HG03521 (cell line): Measurements from ENCODE around the gene SMYD1.

Experiments used
- ATAC-seq: cut with Tn5 transposase; IDR thresholded peaks from one replicate; pipeline ENCODE4 v1.9.1; 2021; ENCODE audit warnings: mild to moderate bottlenecking, moderate library complexity; ENCODE audit not compliant: unreplicated experiment

SMYD1 gene

GRCh38 chr2:88086401-88086800 is 18.8 kb downstream of the SMYD1 start:
- ATAC-seq = no peak

- ATAC-seq = no peak
These were observed 19.4 kb downstream of the SMYD1 start for GRCh38 chr2:88087073-88087472.

DNA sequence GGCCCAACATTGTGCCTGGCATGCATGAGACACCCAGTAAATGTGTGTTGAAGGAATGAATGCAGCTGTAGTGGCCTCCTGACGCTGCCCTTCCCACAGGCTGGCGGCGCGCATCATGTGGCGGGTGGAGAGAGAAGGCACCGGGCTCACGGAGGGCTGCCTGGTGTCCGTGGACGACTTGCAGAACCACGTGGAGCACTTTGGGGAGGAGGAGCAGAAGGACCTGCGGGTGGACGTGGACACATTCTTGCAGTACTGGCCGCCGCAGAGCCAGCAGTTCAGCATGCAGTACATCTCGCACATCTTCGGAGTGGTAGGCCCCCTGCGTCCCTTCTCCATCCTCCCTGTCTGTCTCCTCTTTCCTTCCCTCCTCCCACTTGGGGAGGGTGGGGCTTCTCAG is 20.1 kb downstream of the SMYD1 start:
- no peak for ATAC-seq

DNA sequence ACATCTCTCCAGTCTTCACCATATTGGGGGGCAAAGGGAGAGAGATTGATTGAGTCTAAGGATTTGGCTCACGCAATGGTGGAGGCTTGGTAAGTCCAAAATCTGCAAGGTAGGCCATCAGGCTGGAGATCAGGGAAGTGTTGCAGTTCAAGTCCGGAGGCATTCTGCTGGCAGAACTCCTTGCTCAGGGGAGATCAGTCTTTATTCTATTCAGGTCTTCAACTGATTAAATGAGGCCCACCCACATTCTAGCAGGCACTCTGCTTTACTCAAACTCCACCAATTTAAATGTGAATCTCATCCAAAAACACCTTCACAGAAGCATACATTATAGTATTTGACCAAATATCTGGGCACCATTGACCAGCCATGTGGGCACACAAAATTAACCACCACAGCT is 21.4 kb downstream of the SMYD1 start:
- no peak for ATAC-seq

GRCh38 chr2:88090446-88091283 is 23.0 kb downstream of the SMYD1 start:
- no peak for ATAC-seq

- no peak for ATAC-seq
These were observed 24.3 kb downstream of the SMYD1 start for GRCh38 chr2:88091943-88092342.

DNA sequence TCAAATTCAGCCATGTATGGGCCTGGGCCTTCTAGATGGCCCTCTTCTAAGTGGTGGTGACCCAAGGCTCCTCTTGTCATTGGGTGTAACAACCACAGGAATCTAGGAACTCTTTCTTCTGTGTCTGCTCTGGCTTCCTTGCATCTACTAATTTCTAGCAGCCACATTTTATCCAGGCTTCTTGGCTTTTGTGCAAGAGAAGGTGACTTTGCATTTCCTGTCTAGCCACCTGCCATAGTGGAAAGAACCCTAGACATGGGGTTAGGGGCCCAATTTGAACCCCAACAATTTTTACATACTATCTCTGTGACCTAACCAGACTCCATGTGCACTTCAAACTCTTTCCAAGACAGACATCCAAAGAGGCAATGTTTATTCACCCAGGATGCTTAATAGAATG is 25.1 kb downstream of the SMYD1 start:
- no peak for ATAC-seq

- no peak for ATAC-seq
These were observed 27.4 kb downstream of the SMYD1 start for GRCh38 chr2:88095022-88095421.

DNA sequence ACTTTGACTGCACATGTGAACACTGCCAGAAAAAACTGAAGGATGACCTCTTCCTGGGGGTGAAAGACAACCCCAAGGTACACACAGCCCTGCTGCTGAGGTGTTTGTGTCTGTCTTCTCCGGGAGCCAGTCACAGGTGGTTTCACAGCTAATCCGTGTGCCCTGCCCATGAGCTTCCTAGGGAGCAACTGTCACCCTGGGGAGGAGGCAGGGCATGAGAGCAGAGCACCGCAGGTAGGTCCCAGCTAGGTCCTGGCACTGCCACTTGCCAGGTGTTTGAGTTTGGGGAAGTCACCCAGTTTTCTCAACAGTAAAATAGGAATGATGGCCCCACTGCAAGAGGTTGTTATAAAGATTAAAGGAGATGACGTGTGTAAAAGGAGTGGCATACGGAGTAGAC is 29.1 kb downstream of the SMYD1 start:
- ATAC-seq = no peak

DNA sequence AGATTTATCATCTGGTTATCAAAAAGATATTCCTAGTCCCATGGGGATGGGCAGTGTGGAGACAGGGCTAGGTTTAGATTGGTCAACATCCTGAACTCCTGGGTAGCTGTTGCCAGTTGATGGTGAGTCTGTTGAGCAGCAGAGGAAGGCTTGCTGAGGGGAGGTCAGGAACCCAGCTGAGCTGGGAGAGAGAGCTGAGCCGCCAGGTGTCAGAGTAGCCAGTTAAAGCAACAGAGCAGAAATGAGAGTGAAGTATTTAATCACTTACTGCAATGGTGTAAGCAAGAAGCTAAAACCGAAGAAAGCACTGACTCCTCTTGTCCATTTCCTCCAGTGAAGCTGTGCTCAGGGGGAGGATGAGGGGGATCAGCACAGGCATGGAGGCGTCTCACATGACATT is 29.6 kb downstream of the SMYD1 start:
- ATAC-seq = no peak

- ATAC-seq = no peak
These were observed 30.4 kb downstream of the SMYD1 start for GRCh38 chr2:88097891-88098557.

- ATAC-seq = no peak
These were observed 30.9 kb downstream of the SMYD1 start for GRCh38 chr2:88098558-88098900.

- no peak for ATAC-seq
These were observed 32.3 kb downstream of the SMYD1 start for GRCh38 chr2:88099798-88100488.

GRCh38 chr2:88100489-88100858 is 32.8 kb downstream of the SMYD1 start:
- ATAC-seq = no peak

- no peak for ATAC-seq
These were observed 41.2 kb downstream of the SMYD1 start for GRCh38 chr2:88108796-88109195.

DNA sequence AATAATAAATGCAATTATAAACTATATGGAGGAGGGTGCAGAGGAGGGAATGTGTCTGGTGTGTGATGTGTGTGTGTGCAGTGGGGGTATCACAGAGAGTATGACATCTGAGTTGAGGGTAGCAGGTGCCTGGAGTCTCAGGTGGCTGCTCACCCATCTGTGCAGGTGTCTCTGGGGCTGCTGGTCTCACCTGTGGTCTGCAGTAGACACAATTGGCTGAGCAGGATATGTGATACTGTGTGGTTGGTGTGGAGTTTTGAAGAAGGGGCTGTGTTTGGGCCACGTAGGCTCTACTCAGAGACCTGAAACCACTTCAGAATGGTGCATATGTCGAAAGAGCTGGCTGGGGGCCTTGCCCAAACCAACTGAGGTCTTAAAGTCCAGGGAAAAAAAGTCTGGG is 43.2 kb downstream of the SMYD1 start:
- no peak for ATAC-seq

DNA sequence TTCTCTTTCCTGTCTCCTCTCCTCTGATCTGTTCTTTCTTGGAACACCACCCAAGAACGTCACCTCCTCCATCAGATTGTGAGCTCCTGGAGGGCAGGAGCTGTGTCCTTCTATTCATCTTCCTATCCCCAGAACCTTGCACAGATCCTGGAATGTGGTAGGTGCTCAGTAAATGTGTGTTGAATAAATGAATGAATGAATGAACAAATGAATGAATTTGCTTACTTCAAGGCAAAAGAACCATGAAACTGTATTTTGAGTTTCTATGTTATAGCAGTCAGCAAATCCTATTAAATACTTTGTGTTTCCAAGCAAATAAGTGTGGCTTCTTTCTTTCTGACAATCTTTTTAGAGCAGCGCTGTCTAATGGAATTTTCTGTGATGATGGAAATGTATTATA is 45.4 kb downstream of the SMYD1 start:
- no peak for ATAC-seq

DNA sequence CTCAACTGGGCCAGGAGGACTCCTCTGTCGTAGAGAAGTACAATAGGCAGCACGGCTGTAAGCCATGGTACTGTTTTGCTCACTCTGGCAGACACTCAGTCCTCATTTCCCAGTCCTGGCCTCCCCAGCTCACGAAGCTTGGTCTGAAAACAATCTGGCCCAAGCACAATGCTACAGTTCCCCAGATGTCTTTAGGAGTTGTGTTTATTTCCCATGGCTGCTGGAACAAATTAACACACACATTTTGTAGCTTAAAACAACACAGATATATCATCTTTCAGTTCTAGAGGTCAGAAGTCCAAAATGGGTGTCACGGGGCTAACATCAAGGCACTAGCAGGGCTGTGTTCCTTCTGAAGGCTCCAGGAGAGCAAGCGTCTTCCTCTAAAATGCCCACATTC is 47.3 kb downstream of the SMYD1 start:
- no peak for ATAC-seq

DNA sequence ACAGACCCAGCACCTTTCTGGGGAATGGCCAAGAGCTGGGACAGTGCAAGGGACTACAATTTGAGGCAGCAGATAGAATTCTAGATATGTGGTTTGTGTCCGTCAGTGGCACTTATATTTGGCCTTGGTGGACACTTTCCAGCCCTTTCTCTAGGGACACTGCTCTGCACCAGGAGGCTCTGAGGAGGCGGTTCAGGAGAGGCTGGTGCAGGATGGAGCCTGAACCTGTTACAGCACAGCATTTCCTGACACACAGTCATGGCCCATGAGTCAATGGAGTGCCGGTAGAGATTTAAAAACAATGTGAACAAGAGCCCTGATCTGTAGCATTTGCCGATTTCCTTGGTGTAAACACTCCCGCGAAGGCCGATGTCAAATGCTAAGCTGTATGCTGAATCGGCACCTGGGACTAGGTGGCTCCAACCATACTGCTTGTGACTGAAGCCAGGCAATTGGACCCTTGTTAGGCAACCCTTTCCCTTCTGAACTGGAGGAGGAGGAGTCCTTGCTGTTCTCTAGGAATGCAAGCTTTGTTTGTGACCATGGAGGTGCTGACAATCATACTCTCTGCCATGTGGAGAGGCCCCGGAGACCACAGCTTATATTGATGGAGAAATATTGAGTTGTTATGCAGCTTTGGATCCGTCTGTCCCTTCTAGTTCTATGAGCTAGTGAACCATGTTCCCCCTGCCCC is 48.3 kb downstream of the SMYD1 start:
- no peak for ATAC-seq

GRCh38 chr2:88116669-88117432 is 49.2 kb downstream of the SMYD1 start:
- ATAC-seq = no peak

DNA sequence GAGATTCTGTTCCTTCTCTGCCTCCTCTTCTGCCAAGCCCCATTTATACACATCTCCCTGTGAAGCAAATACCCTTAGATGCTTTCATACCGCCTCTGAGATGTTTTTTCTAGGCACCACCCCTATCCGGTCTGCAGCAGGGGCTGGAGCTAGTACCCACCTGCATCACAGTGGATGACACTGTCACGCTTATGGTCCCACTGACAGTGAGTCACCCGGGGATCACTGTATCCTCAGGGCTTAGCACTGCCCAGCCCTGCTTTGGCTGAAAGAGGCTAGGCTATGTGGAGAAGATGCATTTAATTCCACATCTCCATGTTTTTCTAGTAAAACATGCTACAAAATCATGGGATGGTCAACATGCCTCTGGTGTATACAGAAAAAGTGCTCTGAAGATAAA is 50.3 kb downstream of the SMYD1 start:
- ATAC-seq = no peak
